HG03469 (cell line): ENCODE measurements around the gene TLR3.
"Not testable (repeated sequence)": the region's sequence is repeated elsewhere in the genome, so short reads cannot be mapped to it uniquely, and the experiment has no call there.

Experiments
- ATAC-seq: cut with Tn5 transposase; IDR thresholded peaks from one replicate; pipeline ENCODE4 v1.9.1; 2021; ENCODE audit warnings: mild to moderate bottlenecking, moderate library complexity, moderate number of reproducible peaks; ENCODE audit not compliant: unreplicated experiment

TLR3 gene

DNA sequence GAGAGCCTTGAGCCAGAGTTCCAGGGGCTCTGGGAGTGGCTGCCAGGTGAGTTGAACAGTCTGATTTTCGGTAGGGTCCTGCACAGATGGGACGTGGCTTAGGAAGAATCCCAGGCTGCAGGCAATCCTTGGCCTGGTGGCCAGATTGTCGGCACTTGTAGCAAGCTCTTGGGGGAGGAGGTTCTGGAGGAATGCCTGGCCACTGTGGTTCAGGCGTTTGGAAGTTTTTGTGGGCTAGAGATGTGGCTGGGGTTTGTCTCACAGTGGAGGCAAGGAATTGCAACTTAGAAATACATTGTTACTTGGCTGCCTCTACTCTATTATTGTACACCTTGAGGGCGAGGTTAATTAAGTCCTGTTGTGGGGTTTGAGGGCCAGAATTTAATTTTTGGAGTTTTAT is 21.5 kb upstream of the TLR3 start:
- ATAC-seq = not testable (repeated sequence)

DNA sequence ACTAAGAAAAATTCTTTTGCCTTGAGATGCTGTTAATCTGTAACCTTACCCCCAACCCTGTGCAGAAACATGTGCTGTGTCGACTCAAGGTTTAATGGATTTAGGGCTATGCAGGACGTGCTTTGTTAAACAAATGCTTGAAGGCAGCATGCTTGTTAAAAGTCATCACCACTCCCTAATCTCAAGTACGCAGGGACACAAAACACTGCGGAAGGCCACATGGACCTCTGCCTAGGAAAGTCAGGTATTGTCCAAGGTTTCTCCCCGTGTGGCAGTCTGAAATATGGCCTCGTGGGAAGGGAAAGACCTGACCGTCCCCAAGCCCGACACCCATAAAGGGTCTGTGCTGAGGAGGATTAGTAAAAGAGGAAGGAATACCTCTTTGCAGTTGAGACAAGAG is 18.8 kb upstream of the TLR3 start:
- ATAC-seq = not testable (repeated sequence)

DNA sequence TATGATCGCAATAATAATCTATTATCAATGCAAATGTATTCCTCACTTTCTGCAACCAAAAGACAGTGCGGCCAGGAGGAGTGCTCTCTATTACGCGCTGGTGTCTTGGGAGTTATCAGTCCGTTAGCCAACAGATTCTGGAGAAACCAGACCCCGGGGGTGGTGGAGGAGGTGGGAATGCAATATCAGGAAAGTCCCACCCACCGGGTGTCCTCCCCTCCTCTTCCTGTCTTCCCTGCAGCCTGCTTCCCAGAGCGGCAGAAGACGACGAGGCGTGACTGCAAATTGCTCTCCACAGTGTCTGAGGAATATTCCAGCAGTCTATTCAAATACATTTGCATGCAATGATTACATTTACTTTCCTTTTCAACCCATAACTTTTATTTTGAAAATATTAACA is 17.9 kb upstream of the TLR3 start:
- no peak for ATAC-seq

- peak; percentile 98 for ATAC-seq
Measured at GRCh38 chr4:186058253-186058979, 10.5 kb upstream of the TLR3 start.

DNA sequence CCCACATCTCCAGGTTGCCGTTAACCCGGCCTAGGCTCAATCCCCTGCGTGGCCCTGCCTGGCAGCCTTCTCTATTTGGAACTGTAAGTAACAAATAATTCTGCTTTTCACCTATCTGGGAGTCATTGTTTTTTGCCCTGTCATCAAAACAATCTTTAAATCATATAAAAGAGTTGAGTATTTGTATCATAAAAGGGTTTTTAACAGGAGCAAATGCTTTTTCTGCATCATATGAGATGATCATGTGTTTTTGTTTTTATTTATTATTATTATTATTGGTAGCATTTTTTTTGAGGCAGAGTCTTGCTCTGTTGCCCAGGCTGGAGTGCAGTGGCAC is 10.0 kb upstream of the TLR3 start:
- no peak for ATAC-seq

GRCh38 chr4:186061921-186062320 is 7.0 kb upstream of the TLR3 start:
- no peak for ATAC-seq

- ATAC-seq = peak; percentile 64
Measured at GRCh38 chr4:186067757-186068385, 1.1 kb upstream of the TLR3 start.

DNA sequence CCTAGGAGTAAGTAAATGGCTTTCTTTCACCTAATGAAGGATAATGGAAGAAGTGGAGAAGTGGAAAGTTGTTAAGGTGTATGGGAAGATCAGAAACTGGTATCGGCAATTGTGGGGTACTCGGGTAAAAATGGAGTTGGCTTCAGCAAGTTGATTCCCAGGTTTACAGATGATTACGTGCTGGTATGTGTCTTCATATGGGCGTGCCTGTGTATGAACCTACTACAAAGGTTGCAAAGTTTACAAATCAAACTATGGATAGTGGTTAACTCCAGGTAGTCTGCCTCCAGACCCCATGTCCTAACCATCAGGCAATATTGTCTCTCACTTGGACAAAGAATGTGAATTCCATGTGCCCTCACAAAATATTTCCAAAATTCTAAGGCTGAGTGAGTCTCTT is 773 bp downstream of the TLR3 start:
- no peak for ATAC-seq

- no peak for ATAC-seq
Measured at GRCh38 chr4:186072516-186072915, 3.6 kb downstream of the TLR3 start.

GRCh38 chr4:186074189-186074588 is 5.2 kb downstream of the TLR3 start:
- ATAC-seq = no peak

GRCh38 chr4:186078981-186079638 is 10.2 kb downstream of the TLR3 start:
- ATAC-seq = no peak

DNA sequence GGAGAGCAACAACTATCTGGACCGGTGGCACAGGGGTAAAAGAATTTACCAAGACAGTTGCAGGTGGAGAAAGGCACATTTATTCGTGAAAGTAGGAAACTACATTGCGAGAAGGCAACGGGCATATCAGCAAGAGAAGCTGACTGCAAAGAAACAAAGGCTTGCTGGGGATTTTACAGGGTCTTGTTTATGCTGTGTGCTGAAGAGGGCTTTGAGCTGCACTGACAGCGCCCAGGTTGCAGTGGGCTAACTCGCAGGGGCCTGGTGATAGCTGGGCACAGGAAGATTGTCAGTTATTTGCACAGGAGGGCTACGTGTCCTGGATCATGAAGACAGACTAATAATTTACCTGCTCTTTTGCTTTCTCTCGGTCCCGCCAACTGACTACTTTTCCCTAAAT is 10.7 kb downstream of the TLR3 start:
- ATAC-seq = no peak

DNA sequence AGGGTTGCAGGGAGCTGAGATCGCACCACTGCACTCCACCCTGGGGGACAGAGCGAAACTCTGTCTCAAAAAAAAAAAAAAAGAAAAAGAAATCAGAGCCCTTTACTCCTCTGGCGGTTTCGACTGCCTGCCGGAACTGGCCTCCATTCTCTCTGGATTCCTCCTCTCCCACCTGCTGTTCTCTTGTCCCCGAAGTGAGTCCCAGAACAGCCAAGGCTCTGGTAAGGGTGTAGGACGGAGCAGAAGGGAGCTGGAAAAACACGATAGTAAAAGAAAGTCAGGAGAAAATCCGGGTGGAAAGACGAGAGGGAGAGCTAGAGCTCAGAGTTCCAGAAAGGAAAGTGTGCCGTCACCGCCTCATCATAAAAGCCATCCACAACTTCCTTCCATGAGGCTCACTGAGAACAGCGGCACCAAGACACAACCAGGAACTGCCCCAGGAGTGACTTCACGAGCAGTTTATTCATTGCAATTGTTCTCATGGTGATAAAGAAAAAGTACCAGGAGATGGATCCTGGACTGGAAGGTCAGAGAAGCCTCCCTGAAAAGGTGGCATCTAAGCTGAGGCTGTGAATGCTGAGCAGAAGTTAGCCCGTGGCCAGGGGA is 12.3 kb downstream of the TLR3 start:
- no peak for ATAC-seq

- ATAC-seq = no peak
Measured at GRCh38 chr4:186082221-186082620, 13.3 kb downstream of the TLR3 start.

DNA sequence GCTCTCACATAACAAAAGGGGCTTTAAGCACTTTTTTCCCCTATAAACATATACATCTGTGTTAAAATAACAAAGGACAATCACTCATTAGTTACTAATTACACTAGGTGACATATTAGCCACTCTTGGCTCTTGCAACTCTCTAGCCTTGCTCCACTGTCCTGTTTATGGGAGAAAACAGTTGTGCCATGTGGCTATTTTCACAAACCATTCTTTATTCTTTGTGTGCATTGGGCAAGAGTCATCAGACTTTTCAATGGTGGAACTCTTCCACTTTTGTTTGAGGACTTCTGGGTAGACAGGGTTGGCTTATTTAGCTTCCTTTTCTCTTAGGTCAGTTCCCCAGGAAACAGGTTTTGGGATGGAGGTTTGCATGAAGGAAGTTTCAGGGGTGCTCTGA is 19.6 kb downstream of the TLR3 start:
- no peak for ATAC-seq

GRCh38 chr4:186092296-186092695 is 23.3 kb downstream of the TLR3 start:
- ATAC-seq = no peak

GRCh38 chr4:186095406-186095805 is 26.4 kb downstream of the TLR3 start:
- ATAC-seq = no peak

DNA sequence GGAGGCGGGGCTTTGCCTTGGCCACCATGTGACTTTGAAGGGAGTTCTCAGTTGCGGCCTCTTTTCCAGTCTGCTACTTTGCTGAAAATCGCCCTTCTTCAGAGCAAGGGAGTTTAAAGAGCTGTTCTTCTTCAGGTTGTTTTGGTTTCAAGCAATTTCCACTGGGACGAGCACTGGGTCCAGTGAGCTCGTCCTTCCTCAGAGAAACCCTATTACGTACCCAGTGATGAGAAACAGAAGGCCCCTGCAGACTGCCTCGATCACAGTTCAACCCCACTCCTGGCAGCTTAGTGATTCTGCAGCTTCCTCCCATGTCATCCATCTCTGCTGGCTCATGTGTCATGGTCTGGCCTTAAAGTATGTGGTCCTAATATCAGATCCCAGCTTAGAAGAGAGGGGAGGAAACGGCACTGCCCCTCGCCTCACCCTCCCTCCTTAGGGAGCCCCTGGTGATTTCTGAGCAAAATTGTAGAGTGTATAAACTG is 27.8 kb downstream of the TLR3 start:
- no peak for ATAC-seq

DNA sequence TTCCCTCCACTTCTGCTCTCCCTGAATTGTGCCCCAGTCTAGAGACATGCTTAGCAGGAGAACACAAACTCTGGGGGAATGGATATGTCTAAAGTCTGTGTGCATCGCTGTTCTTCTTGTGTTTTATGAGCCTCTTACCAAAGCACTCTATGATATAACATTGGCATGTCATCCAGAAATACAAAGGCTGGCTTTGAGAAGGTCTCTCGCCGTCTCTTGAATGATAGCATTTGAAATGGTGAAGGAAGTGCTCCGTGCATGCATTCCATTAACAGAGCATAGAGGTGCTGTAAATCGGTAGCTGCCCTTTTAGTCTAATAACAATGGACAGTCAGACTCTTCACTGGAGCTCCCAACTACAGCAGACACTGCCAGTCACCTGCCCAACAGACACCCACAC is 28.4 kb downstream of the TLR3 start:
- ATAC-seq = no peak

DNA sequence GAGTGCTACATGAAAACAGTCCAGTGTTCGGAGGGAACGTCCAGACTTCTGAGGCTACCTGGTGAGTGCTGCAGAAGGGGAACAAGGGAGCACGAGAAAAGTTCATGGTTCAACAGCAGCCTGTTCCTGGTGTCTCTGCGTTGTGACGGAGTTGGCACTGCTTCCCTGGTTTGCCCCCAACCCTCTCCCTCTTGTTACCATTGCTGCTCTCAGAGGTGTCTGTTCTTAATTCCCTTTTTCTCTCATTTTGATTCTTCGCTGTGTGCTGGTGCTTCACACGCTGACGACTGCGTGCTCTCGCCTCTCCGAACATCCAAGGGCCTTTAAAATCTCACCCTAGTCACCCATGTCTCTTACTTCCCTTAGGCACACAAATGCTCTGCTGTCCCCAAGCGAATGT is 34.0 kb downstream of the TLR3 start:
- ATAC-seq = no peak

GRCh38 chr4:186104114-186104889 is 35.3 kb downstream of the TLR3 start, which contains the start of gene FAM149A:
TSS of gene FAM149A (plus strand) at chr4:186104704.
- no peak for ATAC-seq
